HT1080 (cell line): ENCODE results near the gene RELL1. TPM values are rescaled to one million over a fixed set of nuclear protein-coding genes. Genes with fewer than 3 reads are reported as not detected.

ENCODE experiments used
- small RNA-seq: library from RNA; depleted of rRNA; stranded (forward); fragments of <200 nt; gene quantifications from one replicate; pipeline ENCODE3, GENCODE V24; 2014
- total RNA-seq: library from RNA; depleted of rRNA; stranded (reverse); fragments of >200 nt; shearing (Covaris generic); gene quantifications from 2 replicates; pipeline ENCODE4 v1.2.3, GENCODE V29; 2014; rRNA removed

RELL1 gene
- total RNA-seq, 1 experiment from 2014 or later, result 50.6 TPM

Small RNAs within 50 kb of the gene (small RNA-seq; reads per million reads assigned to genes)
- gene RF00019, result not detected

Other genes with a start within 250 kb of the RELL1 start
- 104 and 112 TPM in 2 replicates for gene PGM2, start 140.3 kb upstream of the RELL1 start, total RNA-seq
- 127 and 129 TPM in 2 replicates for gene TBC1D1, start 204.7 kb upstream of the RELL1 start, total RNA-seq